ENCODE measurements around the gene GPR62. TPM values are rescaled to one million over a fixed set of nuclear protein-coding genes. Genes with fewer than 3 reads are reported as not detected.

Gene GPR62
- total and polyA plus RNA-seq, 9 of the 15 experiments (the other 6 are each of a cell fraction or from before 2014, with no cell fraction given), result not detected

DNA sequence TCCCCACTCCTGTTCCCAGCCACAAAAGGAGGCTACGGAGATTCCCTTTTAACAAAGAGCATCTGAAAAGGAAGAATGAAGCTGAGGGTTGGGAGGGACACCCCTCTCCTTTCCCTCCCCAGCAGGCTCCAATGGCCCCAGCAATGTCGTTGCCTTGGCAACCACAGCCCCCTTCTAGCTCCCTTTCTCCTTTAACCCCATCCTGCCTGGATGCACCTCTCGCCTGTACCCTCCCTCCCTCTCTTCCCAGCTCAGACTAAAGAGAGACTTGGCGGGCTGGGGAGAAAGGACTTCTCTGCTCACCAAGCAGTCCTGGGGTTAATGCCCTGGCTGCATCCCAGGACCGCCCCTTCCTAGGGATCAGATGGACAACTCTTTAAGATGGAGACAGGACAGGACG lies 47.6 kb downstream of the GPR62 start:
- Histone ChIP-seq H3K79me2 (ENCODE audit: control insufficient read depth, insufficient read depth, low read length) (no peaks in the 10 kb centered on the region), H3K36me3 (ENCODE audit: control insufficient read depth, insufficient read depth, low read length) (no peaks in the 10 kb centered on the region), H2AFZ (ENCODE audit: low read depth, low read length) (no peak overlapping the region), H3K4me2 (ENCODE audit: insufficient read depth, low read length) (no peak overlapping the region), H3K4me1 (replicated peaks in 1 of 2; ENCODE audit: control insufficient read depth in 2 of 2, insufficient read depth in 2 of 2, low read length in 2 of 2) (peaks cover 32 to 47% of the 10 kb centered on the region in 2 experiments), H3K9me3 (replicated peaks; ENCODE audit: control insufficient read depth, insufficient read depth, low read depth, low read length) (no peaks in the 10 kb centered on the region), H3K4me3 (no peak overlapping the region), H3K9ac (ENCODE audit: insufficient read depth in 1 of 2, low read depth in 2 of 2, low read length in 2 of 2) (no peak overlapping the region), H3K27me3 (ENCODE audit: control insufficient read depth in 2 of 2, insufficient read depth in 2 of 2, low read length in 2 of 2) (no peaks in the 10 kb centered on the region), H3K9me1 (ENCODE audit: control insufficient read depth, insufficient read depth, low read length) (no peaks in the 10 kb centered on the region), H4K20me1 (replicated peaks; ENCODE audit: control insufficient read depth, insufficient read depth, low read length) (no peaks in the 10 kb centered on the region), H3K27ac (ENCODE audit: extremely low read depth, low read depth, low read length) (no peak overlapping the region)
- no peak for TF ChIP-seq POLR3A (IDR thresholded peaks at IDR 0.05; ENCODE audit: borderline replicate concordance, extremely low read depth, insufficient read depth, insufficient read length)
- TF ChIP-seq ZNF316 (IDR thresholded peaks at IDR 0.05), result no peak
- no peak for TF ChIP-seq ZNF347 (CRISPR knock-in tag; IDR thresholded peaks at IDR 0.05; ENCODE audit: low read depth)
- no peak for TF ChIP-seq TCF7 (IDR thresholded peaks at IDR 0.05; ENCODE audit: borderline replicate concordance)
- TF ChIP-seq, protein P1, sequence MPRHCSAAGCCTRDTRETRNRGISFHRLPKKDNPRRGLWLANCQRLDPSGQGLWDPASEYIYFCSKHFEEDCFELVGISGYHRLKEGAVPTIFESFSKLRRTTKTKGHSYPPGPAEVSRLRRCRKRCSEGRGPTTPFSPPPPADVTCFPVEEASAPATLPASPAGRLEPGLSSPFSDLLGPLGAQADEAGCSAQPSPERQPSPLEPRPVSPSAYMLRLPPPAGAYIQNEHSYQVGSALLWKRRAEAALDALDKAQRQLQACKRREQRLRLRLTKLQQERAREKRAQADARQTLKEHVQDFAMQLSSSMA (CRISPR knock-in tag; IDR thresholded peaks at IDR 0.05), result no peak
- no peak for TF ChIP-seq IFI16 (CRISPR knock-in tag; IDR thresholded peaks at IDR 0.05)
- TF ChIP-seq FOXA1 (IDR thresholded peaks at IDR 0.05; ENCODE audit: borderline replicate concordance), result no peak
- no peak for TF ChIP-seq ZEB2 (IDR thresholded peaks at IDR 0.05)
- TF ChIP-seq BCL6 (CRISPR knock-in tag; IDR thresholded peaks at IDR 0.05), result no peak
- in situ Hi-C loops (cut with MboI) (loop anchor here (5.0 to 25.0 kb wide), 2 partner anchors 125 to 385 kb away; no protein-coding TSS in a partner anchor), intact Hi-C loops (cut with micrococcal nuclease) (loop anchor here (5.0 kb wide), 5 partner anchors 50 to 445 kb away; partner anchors contain the start of genes GLYCTK and SEMA3G)
- BruUV-seq (replicated peaks), result no TSS peak
- WGBS (ENCODE audit: insufficient coverage, low coverage, missing lambda C conversion rate), result 10% methylated on average over 3 of the region's 6 CpGs
- DNase-seq (ENCODE audit: extremely low read depth in 1 of 4, low spot score in 3 of 4) (no peak), FAIRE-seq (no peak), ATAC-seq (no peak)
- ChIA-PET CTCF (ENCODE audit: low intra/inter-chr PET ratio) (interaction anchor here (0.6 to 5.3 kb wide), 6 partner anchors 50 to 382 kb away, joined by 3 to 36 read pairs (median 4); no protein-coding TSS in a partner anchor), POLR2A (interaction anchor here (0.7 to 1.1 kb wide), 3 partner anchors 107 to 225 kb away, joined by 3 read pairs; no protein-coding TSS in a partner anchor)

Data from K562 (cell line).